ENCODE data around the gene BICC1.

DNA sequence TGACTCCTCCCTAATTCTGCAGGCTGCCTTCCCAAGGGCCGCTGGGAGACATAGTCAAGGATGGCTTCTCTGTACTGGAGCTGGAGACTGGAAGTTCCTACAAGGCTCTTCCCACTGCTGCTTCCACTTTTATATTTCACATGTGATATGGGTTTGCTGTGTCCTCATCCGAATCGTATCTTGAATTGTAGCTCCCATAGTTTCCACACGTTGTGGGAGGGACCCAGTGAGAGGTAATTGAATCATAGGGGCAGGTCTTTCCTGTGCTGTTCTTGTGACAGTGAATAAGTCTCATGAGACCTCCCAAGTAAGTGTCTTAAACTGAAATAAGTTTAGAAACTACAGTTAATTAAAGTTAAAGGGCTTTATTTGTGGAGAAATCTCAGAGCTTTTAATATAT lies 47.0 kb upstream of the BICC1 start:
- TF ChIP-seq, protein P1, sequence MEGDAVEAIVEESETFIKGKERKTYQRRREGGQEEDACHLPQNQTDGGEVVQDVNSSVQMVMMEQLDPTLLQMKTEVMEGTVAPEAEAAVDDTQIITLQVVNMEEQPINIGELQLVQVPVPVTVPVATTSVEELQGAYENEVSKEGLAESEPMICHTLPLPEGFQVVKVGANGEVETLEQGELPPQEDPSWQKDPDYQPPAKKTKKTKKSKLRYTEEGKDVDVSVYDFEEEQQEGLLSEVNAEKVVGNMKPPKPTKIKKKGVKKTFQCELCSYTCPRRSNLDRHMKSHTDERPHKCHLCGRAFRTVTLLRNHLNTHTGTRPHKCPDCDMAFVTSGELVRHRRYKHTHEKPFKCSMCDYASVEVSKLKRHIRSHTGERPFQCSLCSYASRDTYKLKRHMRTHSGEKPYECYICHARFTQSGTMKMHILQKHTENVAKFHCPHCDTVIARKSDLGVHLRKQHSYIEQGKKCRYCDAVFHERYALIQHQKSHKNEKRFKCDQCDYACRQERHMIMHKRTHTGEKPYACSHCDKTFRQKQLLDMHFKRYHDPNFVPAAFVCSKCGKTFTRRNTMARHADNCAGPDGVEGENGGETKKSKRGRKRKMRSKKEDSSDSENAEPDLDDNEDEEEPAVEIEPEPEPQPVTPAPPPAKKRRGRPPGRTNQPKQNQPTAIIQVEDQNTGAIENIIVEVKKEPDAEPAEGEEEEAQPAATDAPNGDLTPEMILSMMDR (IDR thresholded peaks at IDR 0.05; ENCODE audit: poor library complexity), result no peak
- TF ChIP-seq EZH2 (IDR thresholded peaks at IDR 0.05; ENCODE audit: borderline replicate concordance), result no peak
- TF ChIP-seq EZH2phosphoT487 (IDR thresholded peaks at IDR 0.05; ENCODE audit: low read depth, severe bottlenecking, unreplicated experiment), result no peak
